GM23338 (cell line): Measurements from ENCODE around the gene RRAS2. TPM values are rescaled to one million over a fixed set of nuclear protein-coding genes. Genes with fewer than 3 reads are reported as not detected.
A peak's percentile ranks its signal among the peaks of the same experiment; 100 is the strongest.

Experiments used
- ATAC-seq: fragments of 200-7000 bp; cut with Tn5 transposase; 3 replicates; pipeline ENCODE4 v1.9.1; 2020
- DNase-seq: peaks from one replicate; pipeline ENCODE4 v3.0.0-alpha.2; 2015; ENCODE audit warnings: low spot score
- H2AFZ ChIP-seq: fragments of 200-600 bp; sonication (generic); 2 replicates; pipeline ENCODE4 v1.8.0; 2016; ENCODE audit warnings: antibody characterized with exemption, mild to moderate bottlenecking, moderate library complexity
- H3F3A ChIP-seq: fragments of 200-600 bp; sonication (generic); replicated peaks from 2 replicates; pipeline ENCODE4 v1.8.0; 2017; ENCODE audit warnings: antibody characterized with exemption, mixed run types, low read depth
- H3K27ac ChIP-seq: fragments of 200-600 bp; sonication (generic); 2 replicates; pipeline ENCODE4 v1.6.1; 2016; ENCODE audit warnings: low read depth
- H3K27me3 ChIP-seq: fragments of 200-600 bp; sonication (generic); 2 replicates; pipeline ENCODE4 v1.8.0; 2016; ENCODE audit warnings: mild to moderate bottlenecking, mixed run types, moderate library complexity; ENCODE audit not compliant: insufficient read depth
- H3K36me3 ChIP-seq: fragments of 200-600 bp; sonication (generic); 2 replicates; pipeline ENCODE4 v1.8.0; 2016; ENCODE audit warnings: mild to moderate bottlenecking; ENCODE audit not compliant: insufficient read depth
- H3K4me1 ChIP-seq: fragments of 200-600 bp; sonication (generic); 2 replicates; pipeline ENCODE4 v1.8.0; 2016; ENCODE audit warnings: mild to moderate bottlenecking, moderate library complexity; ENCODE audit not compliant: insufficient read depth
- H3K4me2 ChIP-seq: fragments of 200-600 bp; sonication (generic); 2 replicates; pipeline ENCODE4 v1.7.1; 2017; ENCODE audit warnings: mixed run types
- H3K4me3 ChIP-seq: fragments of 200-600 bp; sonication (generic); 2 replicates; pipeline ENCODE4 v1.6.1; 2016; ENCODE audit warnings: mixed run types
- H3K79me2 ChIP-seq: fragments of 200-600 bp; sonication (generic); replicated peaks from 2 replicates; pipeline ENCODE4 v1.8.0; 2017; ENCODE audit warnings: mild to moderate bottlenecking; ENCODE audit not compliant: insufficient read depth
- H3K9me2 ChIP-seq: fragments of 200-600 bp; sonication (generic); 2 replicates; pipeline ENCODE4 v1.8.0; 2017; ENCODE audit not compliant: insufficient read depth
- H4K20me1 ChIP-seq: fragments of 200-600 bp; sonication (generic); replicated peaks from 2 replicates; pipeline ENCODE4 v1.8.0; 2017; ENCODE audit warnings: mild to moderate bottlenecking; ENCODE audit not compliant: insufficient read depth
- H3K27ac Mint-ChIP-seq: 2 replicates; pipeline ENCODE4 v1.8.0; 2020; ENCODE audit warnings: inconsistent platforms, mild to moderate bottlenecking, moderate library complexity, mixed read lengths
- H3K27me3 Mint-ChIP-seq: 3 replicates; pipeline ENCODE4 v1.8.0; 2022; ENCODE audit warnings: low read depth, mild to moderate bottlenecking, moderate library complexity, mixed read lengths, inconsistent platforms; ENCODE audit not compliant: insufficient read depth, poor library complexity
- H3K36me3 Mint-ChIP-seq: 3 replicates; pipeline ENCODE4 v1.8.0; 2021; ENCODE audit warnings: low read depth, mild to moderate bottlenecking, inconsistent platforms, moderate library complexity, mixed read lengths
- H3K4me1 Mint-ChIP-seq: 3 replicates; pipeline ENCODE4 v1.8.0; 2020; ENCODE audit warnings: mild to moderate bottlenecking, inconsistent platforms, mixed read lengths
- H3K4me3 Mint-ChIP-seq: 3 replicates; pipeline ENCODE4 v1.8.0; 2021; ENCODE audit warnings: moderate library complexity, mild to moderate bottlenecking, inconsistent platforms, mixed read lengths
- H3K9me3 Mint-ChIP-seq: 3 replicates; pipeline ENCODE4 v1.8.0; 2020; ENCODE audit warnings: moderate library complexity, mild to moderate bottlenecking, inconsistent platforms, mixed read lengths
- CREB1 ChIP-seq: fragments of 250-450 bp; sonication (Bioruptor Pico); IDR thresholded peaks from 2 replicates; pipeline ENCODE4 v1.5.0; 2020; ENCODE audit warnings: low read depth, mild to moderate bottlenecking, moderate library complexity
- EZH2 ChIP-seq: fragments of 200-600 bp; sonication (generic); IDR thresholded peaks from one replicate; pipeline ENCODE4 v1.8.0; 2017; ENCODE audit warnings: antibody characterized with exemption, mild to moderate bottlenecking, low read depth; ENCODE audit not compliant: unreplicated experiment
- EZH2phosphoT487 ChIP-seq: fragments of 200-600 bp; sonication (generic); IDR thresholded peaks from one replicate; pipeline ENCODE4 v1.8.1; 2018; ENCODE audit warnings: antibody characterized with exemption; ENCODE audit not compliant: unreplicated experiment
- JUNB ChIP-seq: IDR thresholded peaks from one replicate; pipeline ENCODE4 v1.6.1; 2016; ENCODE audit warnings: antibody characterized with exemption; ENCODE audit not compliant: unreplicated experiment
- NANOG ChIP-seq: IDR thresholded peaks from 2 replicates; pipeline ENCODE4 v1.6.1; 2016; ENCODE audit warnings: antibody characterized with exemption, borderline replicate concordance
- POLR2AphosphoS5 ChIP-seq: IDR thresholded peaks from 2 replicates; pipeline ENCODE4 v1.6.1; 2016; ENCODE audit warnings: antibody characterized with exemption, low read depth
- STAT1 ChIP-seq: IDR thresholded peaks from one replicate; pipeline ENCODE4 v1.6.1; 2016; ENCODE audit warnings: antibody characterized with exemption; ENCODE audit not compliant: unreplicated experiment
- ZNF114 ChIP-seq: fragments of 250-450 bp; sonication (Bioruptor Pico); IDR thresholded peaks from 2 replicates; pipeline ENCODE4 v1.5.0; 2020; ENCODE audit warnings: mild to moderate bottlenecking, moderate library complexity
- ZNF331 ChIP-seq: fragments of 250-450 bp; sonication (Bioruptor Pico); IDR thresholded peaks from 2 replicates; pipeline ENCODE4 v1.5.0; 2020; ENCODE audit warnings: low read depth, mild to moderate bottlenecking, moderate library complexity
- polyA plus RNA-seq: library from polyadenylated mRNA; unstranded; fragments of >200 nt; fragmentation: Nextera tagmentation; extraction: Ambion mirVana; gene quantifications from 2 replicates; pipeline ENCODE4 v1.2.1, GENCODE V29; 2016
- total RNA-seq: library from RNA; depleted of rRNA; stranded (reverse); fragments of >200 nt; shearing (Covaris generic); gene quantifications from 2 replicates; pipeline ENCODE4 v1.2.3, GENCODE V29; 2014
- TF ChIP-seq, protein P1 (sequence below), 2 experiments: fragments of 200-600 bp in 1 of 2; sonication (generic) in 1 of 2; conservative IDR thresholded peaks; 2 replicates each; pipeline versions ENCODE4 v1.5.1 to v1.6.1; 2016 to 2017; ENCODE audit warnings: antibody characterized with exemption in 2 of 2, low read depth in 2 of 2, mild to moderate bottlenecking in 2 of 2, moderate library complexity in 1 of 2
- TF ChIP-seq, protein P2 (sequence below): IDR thresholded peaks from 2 replicates; pipeline ENCODE4 v1.6.1; 2016; ENCODE audit warnings: antibody characterized with exemption
- TF ChIP-seq, protein P3 (sequence below): IDR thresholded peaks from one replicate; pipeline ENCODE4 v1.6.1; 2018; ENCODE audit warnings: antibody characterized with exemption; ENCODE audit not compliant: unreplicated experiment
- TF ChIP-seq, protein P4 (sequence below): fragments of 250-450 bp; sonication (Bioruptor Pico); IDR thresholded peaks from 2 replicates; pipeline ENCODE4 v1.5.0; 2020; ENCODE audit warnings: mild to moderate bottlenecking, moderate library complexity

Gene RRAS2
- total and polyA plus RNA-seq, 2 experiments from 2014 or later, result 196 to 293 TPM

DNA sequence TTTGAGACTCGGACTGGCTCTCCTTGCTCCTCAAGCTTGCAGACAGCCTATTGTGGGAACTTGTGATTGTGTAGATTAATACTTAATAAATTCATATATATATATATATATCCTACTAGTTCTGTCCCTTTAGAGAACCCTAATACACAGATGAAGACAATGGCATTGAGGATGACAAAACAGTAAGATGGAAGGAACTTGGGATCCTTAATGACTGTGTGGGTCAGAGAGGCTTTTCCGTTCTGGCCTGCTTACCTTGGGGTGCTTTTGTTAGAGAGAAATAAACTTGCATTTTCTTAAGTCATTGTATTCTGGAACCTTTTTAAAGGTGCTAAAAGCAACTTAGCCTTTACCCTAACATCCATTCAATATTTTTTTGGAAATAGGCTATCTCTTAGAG, 49.6 kb upstream of the RRAS2 start:
- Mint-ChIP-seq H3K27ac (no peak overlapping the region), H3K4me1 (peaks cover 59% of the 10 kb centered on the region), H3K9me3 (no peaks in the 10 kb centered on the region), H3K27me3 (peaks cover 9% of the 10 kb centered on the region), H3K4me3 (no peak overlapping the region), H3K36me3 (no peaks in the 10 kb centered on the region)
- H3K4me2 ChIP-seq, result peak overlapping the region; percentile 49; the same call in 1 of the 2 replicates
- peaks cover 57% of the 10 kb centered on the region for H3K4me1 ChIP-seq
- no peaks in the 10 kb centered on the region for H3K27me3 ChIP-seq
- H3K36me3 ChIP-seq, result no peaks in the 10 kb centered on the region
- no peak for DNase-seq
- no peak overlapping the region for H3K4me3 ChIP-seq
- TF ChIP-seq POLR2AphosphoS5 (no peak), JUNB (no peak), STAT1 (no peak), CREB1 (CRISPR knock-in tag) (no peak), NANOG (no peak), EZH2 (no peak), EZH2phosphoT487 (no peak), ZNF331 (CRISPR knock-in tag) (no peak), ZNF114 (no peak)
- TF ChIP-seq, protein P1, sequence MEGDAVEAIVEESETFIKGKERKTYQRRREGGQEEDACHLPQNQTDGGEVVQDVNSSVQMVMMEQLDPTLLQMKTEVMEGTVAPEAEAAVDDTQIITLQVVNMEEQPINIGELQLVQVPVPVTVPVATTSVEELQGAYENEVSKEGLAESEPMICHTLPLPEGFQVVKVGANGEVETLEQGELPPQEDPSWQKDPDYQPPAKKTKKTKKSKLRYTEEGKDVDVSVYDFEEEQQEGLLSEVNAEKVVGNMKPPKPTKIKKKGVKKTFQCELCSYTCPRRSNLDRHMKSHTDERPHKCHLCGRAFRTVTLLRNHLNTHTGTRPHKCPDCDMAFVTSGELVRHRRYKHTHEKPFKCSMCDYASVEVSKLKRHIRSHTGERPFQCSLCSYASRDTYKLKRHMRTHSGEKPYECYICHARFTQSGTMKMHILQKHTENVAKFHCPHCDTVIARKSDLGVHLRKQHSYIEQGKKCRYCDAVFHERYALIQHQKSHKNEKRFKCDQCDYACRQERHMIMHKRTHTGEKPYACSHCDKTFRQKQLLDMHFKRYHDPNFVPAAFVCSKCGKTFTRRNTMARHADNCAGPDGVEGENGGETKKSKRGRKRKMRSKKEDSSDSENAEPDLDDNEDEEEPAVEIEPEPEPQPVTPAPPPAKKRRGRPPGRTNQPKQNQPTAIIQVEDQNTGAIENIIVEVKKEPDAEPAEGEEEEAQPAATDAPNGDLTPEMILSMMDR (conservative IDR thresholded peaks at IDR 0.05; ENCODE audit: low read depth in 2 of 2), result no peak
- TF ChIP-seq, protein P2, sequence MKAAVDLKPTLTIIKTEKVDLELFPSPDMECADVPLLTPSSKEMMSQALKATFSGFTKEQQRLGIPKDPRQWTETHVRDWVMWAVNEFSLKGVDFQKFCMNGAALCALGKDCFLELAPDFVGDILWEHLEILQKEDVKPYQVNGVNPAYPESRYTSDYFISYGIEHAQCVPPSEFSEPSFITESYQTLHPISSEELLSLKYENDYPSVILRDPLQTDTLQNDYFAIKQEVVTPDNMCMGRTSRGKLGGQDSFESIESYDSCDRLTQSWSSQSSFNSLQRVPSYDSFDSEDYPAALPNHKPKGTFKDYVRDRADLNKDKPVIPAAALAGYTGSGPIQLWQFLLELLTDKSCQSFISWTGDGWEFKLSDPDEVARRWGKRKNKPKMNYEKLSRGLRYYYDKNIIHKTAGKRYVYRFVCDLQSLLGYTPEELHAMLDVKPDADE, result no peak
- TF ChIP-seq, protein P3, sequence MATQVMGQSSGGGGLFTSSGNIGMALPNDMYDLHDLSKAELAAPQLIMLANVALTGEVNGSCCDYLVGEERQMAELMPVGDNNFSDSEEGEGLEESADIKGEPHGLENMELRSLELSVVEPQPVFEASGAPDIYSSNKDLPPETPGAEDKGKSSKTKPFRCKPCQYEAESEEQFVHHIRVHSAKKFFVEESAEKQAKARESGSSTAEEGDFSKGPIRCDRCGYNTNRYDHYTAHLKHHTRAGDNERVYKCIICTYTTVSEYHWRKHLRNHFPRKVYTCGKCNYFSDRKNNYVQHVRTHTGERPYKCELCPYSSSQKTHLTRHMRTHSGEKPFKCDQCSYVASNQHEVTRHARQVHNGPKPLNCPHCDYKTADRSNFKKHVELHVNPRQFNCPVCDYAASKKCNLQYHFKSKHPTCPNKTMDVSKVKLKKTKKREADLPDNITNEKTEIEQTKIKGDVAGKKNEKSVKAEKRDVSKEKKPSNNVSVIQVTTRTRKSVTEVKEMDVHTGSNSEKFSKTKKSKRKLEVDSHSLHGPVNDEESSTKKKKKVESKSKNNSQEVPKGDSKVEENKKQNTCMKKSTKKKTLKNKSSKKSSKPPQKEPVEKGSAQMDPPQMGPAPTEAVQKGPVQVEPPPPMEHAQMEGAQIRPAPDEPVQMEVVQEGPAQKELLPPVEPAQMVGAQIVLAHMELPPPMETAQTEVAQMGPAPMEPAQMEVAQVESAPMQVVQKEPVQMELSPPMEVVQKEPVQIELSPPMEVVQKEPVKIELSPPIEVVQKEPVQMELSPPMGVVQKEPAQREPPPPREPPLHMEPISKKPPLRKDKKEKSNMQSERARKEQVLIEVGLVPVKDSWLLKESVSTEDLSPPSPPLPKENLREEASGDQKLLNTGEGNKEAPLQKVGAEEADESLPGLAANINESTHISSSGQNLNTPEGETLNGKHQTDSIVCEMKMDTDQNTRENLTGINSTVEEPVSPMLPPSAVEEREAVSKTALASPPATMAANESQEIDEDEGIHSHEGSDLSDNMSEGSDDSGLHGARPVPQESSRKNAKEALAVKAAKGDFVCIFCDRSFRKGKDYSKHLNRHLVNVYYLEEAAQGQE, result no peak
- TF ChIP-seq, protein P4, sequence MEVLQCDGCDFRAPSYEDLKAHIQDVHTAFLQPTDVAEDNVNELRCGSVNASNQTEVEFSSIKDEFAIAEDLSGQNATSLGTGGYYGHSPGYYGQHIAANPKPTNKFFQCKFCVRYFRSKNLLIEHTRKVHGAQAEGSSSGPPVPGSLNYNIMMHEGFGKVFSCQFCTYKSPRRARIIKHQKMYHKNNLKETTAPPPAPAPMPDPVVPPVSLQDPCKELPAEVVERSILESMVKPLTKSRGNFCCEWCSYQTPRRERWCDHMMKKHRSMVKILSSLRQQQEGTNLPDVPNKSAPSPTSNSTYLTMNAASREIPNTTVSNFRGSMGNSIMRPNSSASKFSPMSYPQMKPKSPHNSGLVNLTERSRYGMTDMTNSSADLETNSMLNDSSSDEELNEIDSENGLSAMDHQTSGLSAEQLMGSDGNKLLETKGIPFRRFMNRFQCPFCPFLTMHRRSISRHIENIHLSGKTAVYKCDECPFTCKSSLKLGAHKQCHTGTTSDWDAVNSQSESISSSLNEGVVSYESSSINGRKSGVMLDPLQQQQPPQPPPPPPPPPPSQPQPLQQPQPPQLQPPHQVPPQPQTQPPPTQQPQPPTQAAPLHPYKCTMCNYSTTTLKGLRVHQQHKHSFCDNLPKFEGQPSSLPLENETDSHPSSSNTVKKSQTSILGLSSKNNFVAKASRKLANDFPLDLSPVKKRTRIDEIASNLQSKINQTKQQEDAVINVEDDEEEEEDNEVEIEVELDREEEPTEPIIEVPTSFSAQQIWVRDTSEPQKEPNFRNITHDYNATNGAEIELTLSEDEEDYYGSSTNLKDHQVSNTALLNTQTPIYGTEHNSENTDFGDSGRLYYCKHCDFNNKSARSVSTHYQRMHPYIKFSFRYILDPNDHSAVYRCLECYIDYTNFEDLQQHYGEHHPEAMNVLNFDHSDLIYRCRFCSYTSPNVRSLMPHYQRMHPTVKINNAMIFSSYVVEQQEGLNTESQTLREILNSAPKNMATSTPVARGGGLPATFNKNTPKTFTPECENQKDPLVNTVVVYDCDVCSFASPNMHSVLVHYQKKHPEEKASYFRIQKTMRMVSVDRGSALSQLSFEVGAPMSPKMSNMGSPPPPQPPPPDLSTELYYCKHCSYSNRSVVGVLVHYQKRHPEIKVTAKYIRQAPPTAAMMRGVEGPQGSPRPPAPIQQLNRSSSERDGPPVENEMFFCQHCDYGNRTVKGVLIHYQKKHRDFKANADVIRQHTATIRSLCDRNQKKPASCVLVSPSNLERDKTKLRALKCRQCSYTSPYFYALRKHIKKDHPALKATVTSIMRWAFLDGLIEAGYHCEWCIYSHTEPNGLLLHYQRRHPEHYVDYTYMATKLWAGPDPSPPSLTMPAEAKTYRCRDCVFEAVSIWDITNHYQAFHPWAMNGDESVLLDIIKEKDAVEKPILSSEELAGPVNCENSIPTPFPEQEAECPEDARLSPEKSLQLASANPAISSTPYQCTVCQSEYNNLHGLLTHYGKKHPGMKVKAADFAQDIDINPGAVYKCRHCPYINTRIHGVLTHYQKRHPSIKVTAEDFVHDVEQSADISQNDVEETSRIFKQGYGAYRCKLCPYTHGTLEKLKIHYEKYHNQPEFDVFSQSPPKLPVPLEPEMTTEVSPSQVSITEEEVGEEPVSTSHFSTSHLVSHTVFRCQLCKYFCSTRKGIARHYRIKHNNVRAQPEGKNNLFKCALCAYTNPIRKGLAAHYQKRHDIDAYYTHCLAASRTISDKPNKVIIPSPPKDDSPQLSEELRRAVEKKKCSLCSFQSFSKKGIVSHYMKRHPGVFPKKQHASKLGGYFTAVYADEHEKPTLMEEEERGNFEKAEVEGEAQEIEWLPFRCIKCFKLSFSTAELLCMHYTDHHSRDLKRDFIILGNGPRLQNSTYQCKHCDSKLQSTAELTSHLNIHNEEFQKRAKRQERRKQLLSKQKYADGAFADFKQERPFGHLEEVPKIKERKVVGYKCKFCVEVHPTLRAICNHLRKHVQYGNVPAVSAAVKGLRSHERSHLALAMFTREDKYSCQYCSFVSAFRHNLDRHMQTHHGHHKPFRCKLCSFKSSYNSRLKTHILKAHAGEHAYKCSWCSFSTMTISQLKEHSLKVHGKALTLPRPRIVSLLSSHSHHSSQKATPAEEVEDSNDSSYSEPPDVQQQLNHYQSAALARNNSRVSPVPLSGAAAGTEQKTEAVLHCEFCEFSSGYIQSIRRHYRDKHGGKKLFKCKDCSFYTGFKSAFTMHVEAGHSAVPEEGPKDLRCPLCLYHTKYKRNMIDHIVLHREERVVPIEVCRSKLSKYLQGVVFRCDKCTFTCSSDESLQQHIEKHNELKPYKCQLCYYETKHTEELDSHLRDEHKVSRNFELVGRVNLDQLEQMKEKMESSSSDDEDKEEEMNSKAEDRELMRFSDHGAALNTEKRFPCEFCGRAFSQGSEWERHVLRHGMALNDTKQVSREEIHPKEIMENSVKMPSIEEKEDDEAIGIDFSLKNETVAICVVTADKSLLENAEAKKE (CRISPR knock-in tag), result no peak
- no peaks in the 10 kb centered on the region for H3K79me2 ChIP-seq
- 0 out of 2 replicates have a peak overlapping the region, but pooled peaks have one; percentile 82 for H2AFZ ChIP-seq
- H3F3A ChIP-seq, result peaks cover 3% of the 10 kb centered on the region; the same call in 1 of the 2 replicates
- ATAC-seq, result no peak
- H4K20me1 ChIP-seq, result no peaks in the 10 kb centered on the region
- H3K9me2 ChIP-seq, result no peaks in the 10 kb centered on the region
- no peak overlapping the region for H3K27ac ChIP-seq
